ENCODE measurements around the gene ZNF532. TPM values are rescaled to one million over a fixed set of nuclear protein-coding genes. Genes with fewer than 3 reads are reported as not detected.

Gene ZNF532
- total and polyA plus RNA-seq, 9 of the 15 experiments (the other 6 are each of a cell fraction or from before 2014, with no cell fraction given) = 0.42 TPM; not detected in 8

DNA sequence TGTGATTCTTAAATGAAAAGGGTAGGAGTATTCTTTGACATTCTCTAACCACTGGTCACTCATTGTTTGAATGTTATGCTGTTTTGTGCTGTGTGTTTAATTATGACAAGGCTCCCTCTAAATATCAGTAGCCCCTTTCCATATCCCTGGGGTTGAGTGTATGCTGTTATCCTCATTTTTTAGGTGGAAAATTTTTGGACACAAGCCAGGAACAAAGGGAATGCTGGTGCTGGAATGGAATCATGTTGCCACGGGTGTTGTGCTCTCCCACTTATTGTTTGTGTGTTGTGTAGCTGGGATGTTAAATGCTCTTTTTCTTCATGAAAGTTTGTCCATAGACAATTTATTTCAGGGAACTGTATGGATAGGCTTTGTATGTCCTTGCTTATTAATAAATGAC is 43.3 kb downstream of the ZNF532 start:
- TF ChIP-seq KLF10 (CRISPR knock-in tag; IDR thresholded peaks at IDR 0.05) (no peak), CGGBP1 (CRISPR knock-in tag; IDR thresholded peaks at IDR 0.05) (no peak), PHB (CRISPR knock-in tag; IDR thresholded peaks at IDR 0.05) (no peak), BRD9 (IDR thresholded peaks at IDR 0.05; ENCODE audit: low read depth, partially characterized antibody) (no peak), ZNF347 (CRISPR knock-in tag; IDR thresholded peaks at IDR 0.05; ENCODE audit: low read depth) (no peak), EGR1 (conservative IDR thresholded peaks at IDR 0.05) (no peak), NR2C2 (CRISPR knock-in tag; IDR thresholded peaks at IDR 0.05) (no peak), NR2C2 (tag; IDR thresholded peaks at IDR 0.05) (no peak), NFIC (IDR thresholded peaks at IDR 0.05) (no peak), ZNF655 (CRISPR knock-in tag; IDR thresholded peaks at IDR 0.05) (no peak), TRIM28 (IDR thresholded peaks at IDR 0.05) (no peak), SMARCE1 (IDR thresholded peaks at IDR 0.05) (no peak), STAT5B (CRISPR knock-in tag; IDR thresholded peaks at IDR 0.05) (no peak), ZNF75A (CRISPR knock-in tag; IDR thresholded peaks at IDR 0.05) (no peak), CHD2 (IDR thresholded peaks at IDR 0.05; ENCODE audit: low read depth, low read length) (no peak), TAF1 (IDR thresholded peaks at IDR 0.05; ENCODE audit: control insufficient read depth, extremely low read depth, insufficient read depth, low read length, severe bottlenecking) (no peak)
- TF ChIP-seq, protein P1, sequence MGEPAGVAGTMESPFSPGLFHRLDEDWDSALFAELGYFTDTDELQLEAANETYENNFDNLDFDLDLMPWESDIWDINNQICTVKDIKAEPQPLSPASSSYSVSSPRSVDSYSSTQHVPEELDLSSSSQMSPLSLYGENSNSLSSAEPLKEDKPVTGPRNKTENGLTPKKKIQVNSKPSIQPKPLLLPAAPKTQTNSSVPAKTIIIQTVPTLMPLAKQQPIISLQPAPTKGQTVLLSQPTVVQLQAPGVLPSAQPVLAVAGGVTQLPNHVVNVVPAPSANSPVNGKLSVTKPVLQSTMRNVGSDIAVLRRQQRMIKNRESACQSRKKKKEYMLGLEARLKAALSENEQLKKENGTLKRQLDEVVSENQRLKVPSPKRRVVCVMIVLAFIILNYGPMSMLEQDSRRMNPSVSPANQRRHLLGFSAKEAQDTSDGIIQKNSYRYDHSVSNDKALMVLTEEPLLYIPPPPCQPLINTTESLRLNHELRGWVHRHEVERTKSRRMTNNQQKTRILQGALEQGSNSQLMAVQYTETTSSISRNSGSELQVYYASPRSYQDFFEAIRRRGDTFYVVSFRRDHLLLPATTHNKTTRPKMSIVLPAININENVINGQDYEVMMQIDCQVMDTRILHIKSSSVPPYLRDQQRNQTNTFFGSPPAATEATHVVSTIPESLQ (CRISPR knock-in tag; IDR thresholded peaks at IDR 0.05) = no peak
- FAIRE-seq (no peak), DNase-seq (ENCODE audit: extremely low read depth in 1 of 4, low spot score in 3 of 4) (no peak), ATAC-seq (no peak)
- BruUV-seq (replicated peaks) = no TSS peak
- CTCF ChIA-PET (ENCODE audit: low intra/inter-chr PET ratio) = no interaction called here
- intact Hi-C loops (cut with micrococcal nuclease) (no loop called here), in situ Hi-C loops (cut with MboI) (no loop called here)
- H2AFZ ChIP-seq (ENCODE audit: low read depth, low read length) = no peak overlapping the region
- H3K9ac ChIP-seq (ENCODE audit: insufficient read depth in 1 of 2, low read depth in 2 of 2, low read length in 2 of 2) = no peak overlapping the region
- WGBS (ENCODE audit: insufficient coverage, low coverage, missing lambda C conversion rate) = 0% methylated on average over 1 of the region's 1 CpG
- no peak overlapping the region for H3K4me2 ChIP-seq (ENCODE audit: insufficient read depth, low read length)
- peaks cover 3 to 18% of the 10 kb centered on the region in 2 experiments; a peak in 4 of 5 replicates for H3K27me3 ChIP-seq (ENCODE audit: control insufficient read depth in 2 of 2, insufficient read depth in 2 of 2, low read length in 2 of 2)
- H3K4me3 ChIP-seq = no peak overlapping the region
- no peaks in the 10 kb centered on the region for H3K79me2 ChIP-seq (ENCODE audit: control insufficient read depth, insufficient read depth, low read length)
- H3K27ac ChIP-seq (ENCODE audit: extremely low read depth, low read depth, low read length) = no peak overlapping the region
- no peaks in the 10 kb centered on the region for H4K20me1 ChIP-seq (replicated peaks; ENCODE audit: control insufficient read depth, insufficient read depth, low read length)
- POLR2A ChIA-PET = no interaction called here
- H3K36me3 ChIP-seq (ENCODE audit: control insufficient read depth, insufficient read depth, low read length) = no peaks in the 10 kb centered on the region
- no peaks in the 10 kb centered on the region for H3K9me3 ChIP-seq (replicated peaks; ENCODE audit: control insufficient read depth, insufficient read depth, low read depth, low read length)
- H3K9me1 ChIP-seq (ENCODE audit: control insufficient read depth, insufficient read depth, low read length) = no peaks in the 10 kb centered on the region
- H3K4me1 ChIP-seq (replicated peaks in 1 of 2; ENCODE audit: control insufficient read depth in 2 of 2, insufficient read depth in 2 of 2, low read length in 2 of 2) = no peaks in the 10 kb centered on the region
